Fibroblast of lung (primary cell): ENCODE data around the gene FAM120C. TPM values are rescaled to one million over a fixed set of nuclear protein-coding genes. Genes with fewer than 3 reads are reported as not detected.
A peak's percentile ranks its signal among the peaks of the same experiment; 100 is the strongest.

Source experiments
- DNase-seq, 2 donors: peaks; one replicate each; pipeline versions ENCODE4 v3.0.0 to v3.0.0-alpha.2; 2010; ENCODE audit warnings: low read depth in 2 of 2
- H2AFZ ChIP-seq: 2 replicates; pipeline ENCODE4 v1.5.1; 2012; ENCODE audit warnings: low read length, control low read depth, inconsistent platforms
- H3K27ac ChIP-seq: 2 replicates; pipeline ENCODE4 v1.5.1; 2011; ENCODE audit warnings: low read length, control low read depth; ENCODE audit not compliant: insufficient read depth
- H3K27me3 ChIP-seq: 2 replicates; pipeline ENCODE4 v1.5.1; 2011; ENCODE audit warnings: mild to moderate bottlenecking, low read length; ENCODE audit not compliant: control insufficient read depth, insufficient read depth
- H3K36me3 ChIP-seq: 2 replicates; pipeline ENCODE4 v1.5.1; 2011; ENCODE audit warnings: low read length; ENCODE audit not compliant: control insufficient read depth, insufficient read depth
- H3K4me1 ChIP-seq: 2 replicates; pipeline ENCODE4 v1.5.1; 2011; ENCODE audit warnings: low read length; ENCODE audit not compliant: control insufficient read depth, insufficient read depth; ENCODE audit errors: extremely low read depth
- H3K4me2 ChIP-seq: 2 replicates; pipeline ENCODE4 v1.5.1; 2011; ENCODE audit warnings: low read length, control low read depth; ENCODE audit not compliant: insufficient read depth; ENCODE audit errors: extremely low read depth
- H3K4me3 ChIP-seq, 4 experiments: fragments of 200-600 bp in 1 of 4; sonication (generic) in 1 of 4; replicated peaks in 1 of 4; 2 replicates each; pipeline ENCODE4 v1.5.1; 2011 to 2016; ENCODE audit warnings: low read length in 4 of 4, low read depth in 3 of 4, mild to moderate bottlenecking in 3 of 4, control low read depth in 2 of 4, inconsistent platforms in 1 of 4, mixed read lengths in 1 of 4; ENCODE audit not compliant: insufficient read depth in 1 of 4; ENCODE audit errors: control extremely low read depth in 1 of 4
- H3K79me2 ChIP-seq: 2 replicates; pipeline ENCODE4 v1.5.1; 2012; ENCODE audit warnings: mild to moderate bottlenecking, low read length, inconsistent platforms; ENCODE audit not compliant: control insufficient read depth, insufficient read depth
- H3K9ac ChIP-seq: 2 replicates; pipeline ENCODE4 v1.5.1; 2011; ENCODE audit warnings: mild to moderate bottlenecking, low read length, control low read depth; ENCODE audit not compliant: insufficient read depth
- H3K9me3 ChIP-seq: 2 replicates; pipeline ENCODE4 v1.5.1; 2012; ENCODE audit warnings: low read depth, low read length; ENCODE audit not compliant: control insufficient read depth, insufficient read depth
- H4K20me1 ChIP-seq: 2 replicates; pipeline ENCODE4 v1.5.1; 2011; ENCODE audit warnings: low read length; ENCODE audit not compliant: control insufficient read depth, insufficient read depth; ENCODE audit errors: extremely low read depth
- EZH2 ChIP-seq: IDR thresholded peaks from 2 replicates; pipeline ENCODE4 v1.5.1; 2012; ENCODE audit warnings: low read length, control low read depth, mild to moderate bottlenecking; ENCODE audit errors: missing control alignments
- polyA plus RNA-seq, 2 donors: library from polyadenylated mRNA; depleted of rRNA in 1 of 2; stranded (reverse) in 1 of 2; unstranded in 1 of 2; fragments of >200 nt; gene quantifications; 2 replicates each; pipeline ENCODE4 v1.2.1, GENCODE V29; 2011 to 2012; ENCODE audit warnings: missing spikeins in 1 of 2
- total RNA-seq: library from RNA; depleted of rRNA; stranded (reverse); fragments of >200 nt; gene quantifications from 2 replicates; pipeline ENCODE4 v1.2.1, GENCODE V29; 2014
- TF ChIP-seq, protein P1 (sequence below), 2 donors: IDR thresholded peaks in 1 of 2; conservative IDR thresholded peaks in 1 of 2; 1 replicate in 1 of 2; 2 replicates in 1 of 2; pipeline ENCODE4 v1.5.1; 2011 to 2012; ENCODE audit warnings: low read length in 2 of 2, control low read depth in 1 of 2, inconsistent platforms in 1 of 2, low read depth in 1 of 2, mild to moderate bottlenecking in 1 of 2

The FAM120C gene
- total and polyA plus RNA-seq, 2 donors (not counting 1 experiment from before 2014, with no cell fraction given) = 4.8 to 6.9 TPM

DNA sequence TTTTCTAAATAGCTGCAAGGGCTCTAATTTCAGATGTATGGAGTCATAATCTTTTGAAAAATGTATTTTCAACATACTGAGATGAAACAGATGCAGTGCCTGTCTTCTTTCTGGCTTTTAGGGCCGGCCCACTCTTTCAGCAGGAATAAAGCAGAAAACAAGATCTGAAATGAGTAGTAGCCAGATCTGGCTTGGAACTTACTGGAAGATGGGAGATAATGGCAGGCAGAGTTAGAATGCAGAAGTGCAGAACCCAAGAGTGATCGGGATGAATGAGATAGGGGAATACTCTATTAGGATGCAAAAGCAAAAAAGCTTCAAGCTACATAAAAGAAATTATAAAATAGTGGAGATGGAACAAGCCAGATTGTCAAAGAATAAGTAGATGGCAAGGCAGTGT is 1.4 kb upstream of the FAM120C start:
- H3K27me3 ChIP-seq = no peaks in the 10 kb centered on the region
- no peak overlapping the region for H3K9ac ChIP-seq
- no peak for DNase-seq
- H2AFZ ChIP-seq = no peak overlapping the region
- H3K4me2 ChIP-seq = no peak overlapping the region
- no peaks in the 10 kb centered on the region for H3K4me1 ChIP-seq
- H3K9me3 ChIP-seq = no peaks in the 10 kb centered on the region
- peaks cover 30% of the 10 kb centered on the region for H3K79me2 ChIP-seq
- no peak overlapping the region for H3K4me3 ChIP-seq
- TF ChIP-seq, protein P1, sequence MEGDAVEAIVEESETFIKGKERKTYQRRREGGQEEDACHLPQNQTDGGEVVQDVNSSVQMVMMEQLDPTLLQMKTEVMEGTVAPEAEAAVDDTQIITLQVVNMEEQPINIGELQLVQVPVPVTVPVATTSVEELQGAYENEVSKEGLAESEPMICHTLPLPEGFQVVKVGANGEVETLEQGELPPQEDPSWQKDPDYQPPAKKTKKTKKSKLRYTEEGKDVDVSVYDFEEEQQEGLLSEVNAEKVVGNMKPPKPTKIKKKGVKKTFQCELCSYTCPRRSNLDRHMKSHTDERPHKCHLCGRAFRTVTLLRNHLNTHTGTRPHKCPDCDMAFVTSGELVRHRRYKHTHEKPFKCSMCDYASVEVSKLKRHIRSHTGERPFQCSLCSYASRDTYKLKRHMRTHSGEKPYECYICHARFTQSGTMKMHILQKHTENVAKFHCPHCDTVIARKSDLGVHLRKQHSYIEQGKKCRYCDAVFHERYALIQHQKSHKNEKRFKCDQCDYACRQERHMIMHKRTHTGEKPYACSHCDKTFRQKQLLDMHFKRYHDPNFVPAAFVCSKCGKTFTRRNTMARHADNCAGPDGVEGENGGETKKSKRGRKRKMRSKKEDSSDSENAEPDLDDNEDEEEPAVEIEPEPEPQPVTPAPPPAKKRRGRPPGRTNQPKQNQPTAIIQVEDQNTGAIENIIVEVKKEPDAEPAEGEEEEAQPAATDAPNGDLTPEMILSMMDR (conservative IDR thresholded peaks at IDR 0.05 in 1 of 2, IDR thresholded peaks at IDR 0.05 in 1 of 2; ENCODE audit: low read depth in 1 of 2, low read length in 2 of 2) = no peak
- no peak for TF ChIP-seq EZH2
- no peaks in the 10 kb centered on the region for H4K20me1 ChIP-seq
- no peak overlapping the region for H3K27ac ChIP-seq
- no peaks in the 10 kb centered on the region for H3K36me3 ChIP-seq

DNA sequence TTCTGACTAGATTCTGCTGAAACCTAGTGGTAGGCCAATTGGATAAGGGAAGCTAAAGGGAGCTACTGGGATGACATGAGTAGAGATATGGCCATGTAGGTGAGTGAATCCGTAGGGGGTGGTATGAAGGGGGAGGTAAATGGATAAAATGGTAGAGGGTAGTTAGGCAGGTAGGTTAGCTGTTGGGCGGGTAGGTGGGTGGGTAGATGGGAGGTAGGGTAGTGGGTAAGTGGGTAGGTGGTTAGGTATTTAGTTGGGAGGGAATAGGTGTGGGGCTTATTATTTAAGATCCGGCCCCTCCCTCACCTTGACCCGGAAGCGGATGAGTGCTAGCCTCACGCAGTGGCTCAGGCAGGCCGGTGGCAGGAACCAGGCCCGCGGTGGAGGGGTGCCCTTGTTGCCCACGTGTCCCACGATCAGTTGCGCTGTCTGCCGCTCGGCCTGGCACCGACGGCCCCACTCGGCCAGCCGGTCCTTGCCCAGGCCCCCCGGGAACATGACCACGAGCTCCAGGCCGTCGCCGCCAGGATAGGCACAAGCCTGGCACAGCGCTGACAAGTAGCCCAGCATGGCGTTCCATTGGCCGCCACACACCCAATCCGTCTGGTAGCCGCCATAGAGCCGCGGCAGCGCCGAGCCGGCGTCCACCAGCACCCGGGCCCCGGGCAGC is 725 bp downstream of the FAM120C start:
- Histone ChIP-seq H3K36me3 (no peaks in the 10 kb centered on the region), H3K4me2 (peak overlapping the region; percentile 87), H3K9ac (peak overlapping the region; percentile 70), H3K9me3 (no peaks in the 10 kb centered on the region), H3K4me1 (no peaks in the 10 kb centered on the region), H3K79me2 (peaks cover 34% of the 10 kb centered on the region), H3K27me3 (no peaks in the 10 kb centered on the region), H4K20me1 (no peaks in the 10 kb centered on the region), H2AFZ (no peak overlapping the region), H3K27ac (peak overlapping the region; percentile 77), H3K4me3 (peak overlapping the region; percentile 49 to 72 (median 60))
- TF ChIP-seq EZH2 = no peak
- TF ChIP-seq, protein P1 (conservative IDR thresholded peaks at IDR 0.05 in 1 of 2, IDR thresholded peaks at IDR 0.05 in 1 of 2; ENCODE audit: low read depth in 1 of 2, low read length in 2 of 2) = no peak
- DNase-seq = peak; percentile 27 to 38

DNA sequence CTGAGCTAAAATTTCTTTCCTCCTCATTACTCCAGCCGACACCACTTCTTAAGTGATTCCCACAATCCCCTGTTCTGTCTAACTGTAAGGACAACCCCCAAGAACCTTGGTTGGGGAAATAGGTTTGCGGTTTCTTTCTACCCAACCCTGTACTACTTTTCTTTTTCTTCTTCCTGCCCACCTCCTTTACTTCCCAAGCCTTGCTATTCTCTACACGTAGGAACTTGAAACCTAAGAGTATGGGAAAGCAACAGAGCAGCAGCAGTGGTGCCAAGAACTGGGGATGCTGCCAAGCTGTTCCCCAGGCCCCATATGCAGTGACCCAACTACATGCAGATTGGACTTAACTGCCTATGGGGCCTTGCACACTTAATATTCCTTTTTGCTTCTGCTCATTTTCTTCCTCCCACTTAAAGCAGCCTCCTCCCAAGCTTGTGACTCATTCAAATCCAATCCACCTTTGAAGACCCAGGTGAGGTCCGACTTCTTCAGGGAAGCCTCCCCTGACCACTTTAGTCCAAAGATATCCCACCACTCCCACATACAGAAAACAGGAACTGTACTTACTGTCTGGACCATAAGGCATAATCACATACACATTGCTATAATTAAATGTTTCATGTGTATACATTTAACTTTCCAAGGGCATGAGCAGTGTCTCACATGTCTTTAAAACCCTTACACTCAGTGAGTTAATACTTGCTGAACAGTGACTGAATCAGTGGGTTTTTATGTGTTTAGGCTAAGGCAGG is 1.7 kb downstream of the FAM120C start:
- Histone ChIP-seq H3K27me3 (no peaks in the 10 kb centered on the region), H3K79me2 (peaks cover 44% of the 10 kb centered on the region), H3K4me2 (peak overlapping the region; percentile 87), H3K27ac (peak overlapping the region; percentile 14), H2AFZ (no peak overlapping the region), H3K9me3 (no peaks in the 10 kb centered on the region), H4K20me1 (no peaks in the 10 kb centered on the region), H3K9ac (no peak overlapping the region), H3K36me3 (no peaks in the 10 kb centered on the region), H3K4me1 (no peaks in the 10 kb centered on the region), H3K4me3 (peak overlapping the region; percentile 49 to 72 (median 60))
- peak; percentile 47 to 76 for DNase-seq
- TF ChIP-seq, protein P1 (conservative IDR thresholded peaks at IDR 0.05 in 1 of 2, IDR thresholded peaks at IDR 0.05 in 1 of 2; ENCODE audit: low read depth in 1 of 2, low read length in 2 of 2) = no peak
- no peak for TF ChIP-seq EZH2
